Hippocampal formation (tissue), 2 donors: ENCODE measurements around the gene FJX1.
A peak's percentile ranks its signal among the peaks of the same experiment; 100 is the strongest.

Experiments
- DNase-seq, 2 donors: peaks; one replicate each; lab custom pipeline; 2025; lab: John Stamatoyannopoulos, UW

Gene FJX1

GRCh38 chr11:35606206-35606605, 12.1 kb upstream of the FJX1 start:
- DNase-seq = no peak

GRCh38 chr11:35608502-35608901, 9.8 kb upstream of the FJX1 start:
- DNase-seq = no peak

- no peak for DNase-seq
Measured at GRCh38 chr11:35609656-35610055, 8.6 kb upstream of the FJX1 start.

- no peak for DNase-seq
Measured at GRCh38 chr11:35610631-35611030, 7.6 kb upstream of the FJX1 start.

GRCh38 chr11:35611741-35612140, 6.5 kb upstream of the FJX1 start:
- no peak for DNase-seq

GRCh38 chr11:35614939-35615569, 3.2 kb upstream of the FJX1 start:
- DNase-seq = no peak

GRCh38 chr11:35615921-35616900, 2.0 kb upstream of the FJX1 start:
- DNase-seq = peak; percentile 50 to 86

GRCh38 chr11:35617316-35617686, 959 bp upstream of the FJX1 start:
- no peak for DNase-seq

- peak in 1 of 2 donors; percentile 36 for DNase-seq
Measured at GRCh38 chr11:35618497-35619115, 346 bp downstream of the FJX1 start.

- peak in 1 of 2 donors; percentile 56 for DNase-seq
Measured at GRCh38 chr11:35619116-35619854, 1.0 kb downstream of the FJX1 start.

GRCh38 chr11:35619855-35620640, 1.8 kb downstream of the FJX1 start:
- peak in 1 of 2 donors; percentile 56 for DNase-seq

GRCh38 chr11:35620795-35621194, 2.5 kb downstream of the FJX1 start:
- DNase-seq = no peak

GRCh38 chr11:35621620-35622019, 3.4 kb downstream of the FJX1 start:
- no peak for DNase-seq

- DNase-seq = no peak
Measured at GRCh38 chr11:35622070-35622469, 3.8 kb downstream of the FJX1 start.

GRCh38 chr11:35623621-35624168, 5.4 kb downstream of the FJX1 start:
- no peak for DNase-seq

GRCh38 chr11:35624316-35624715, 6.1 kb downstream of the FJX1 start:
- DNase-seq = no peak

GRCh38 chr11:35624781-35625180, 6.5 kb downstream of the FJX1 start:
- DNase-seq = no peak

- DNase-seq = no peak
Measured at GRCh38 chr11:35626501-35626900, 8.2 kb downstream of the FJX1 start.

GRCh38 chr11:35629511-35629910, 11.3 kb downstream of the FJX1 start:
- no peak for DNase-seq

GRCh38 chr11:35629914-35630313, 11.7 kb downstream of the FJX1 start:
- DNase-seq = no peak

- DNase-seq = no peak
Measured at GRCh38 chr11:35631891-35632290, 13.6 kb downstream of the FJX1 start.
